HG03039 (cell line): Measurements from ENCODE around the gene INO80.

Source experiments
- ATAC-seq: cut with Tn5 transposase; IDR thresholded peaks from one replicate; pipeline ENCODE4 v1.9.1; 2021; ENCODE audit warnings: mild to moderate bottlenecking, moderate library complexity; ENCODE audit not compliant: unreplicated experiment

INO80 gene

GRCh38 chr15:41004490-41004889, 111.6 kb downstream of the INO80 start:
- ATAC-seq, result no peak

DNA sequence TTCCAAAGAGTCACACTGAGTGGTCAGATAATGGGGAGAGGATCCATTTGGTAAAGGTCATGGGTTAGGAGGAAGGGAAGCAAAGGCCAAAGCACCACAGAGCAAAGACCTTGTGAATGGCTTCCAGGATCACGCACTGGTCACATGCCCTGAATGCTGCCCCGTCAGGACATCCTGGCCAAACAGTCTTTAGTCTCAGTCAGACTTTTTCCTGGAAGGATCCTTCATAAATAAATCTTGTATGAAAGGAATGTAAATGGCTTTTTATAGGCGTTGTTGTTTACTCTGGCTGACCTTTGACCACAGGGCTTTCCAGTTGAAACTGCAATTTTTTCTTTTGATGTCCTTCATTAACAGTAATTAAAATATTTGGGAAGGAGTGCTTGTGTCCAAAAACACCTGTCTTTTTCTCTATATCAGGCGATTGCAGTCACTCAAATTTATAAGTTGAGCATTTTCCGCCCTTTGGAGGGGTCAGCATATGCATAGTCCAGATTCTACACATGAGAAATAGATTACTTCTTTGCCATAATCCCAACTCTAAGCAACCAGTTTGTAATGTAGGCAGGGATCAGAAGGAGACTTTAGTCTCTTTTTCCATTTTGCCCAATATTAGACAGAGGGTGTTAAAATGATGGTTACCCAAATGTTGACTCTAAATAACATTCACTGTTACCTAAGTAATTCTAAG, 114.4 kb downstream of the INO80 start:
- ATAC-seq, result no peak

DNA sequence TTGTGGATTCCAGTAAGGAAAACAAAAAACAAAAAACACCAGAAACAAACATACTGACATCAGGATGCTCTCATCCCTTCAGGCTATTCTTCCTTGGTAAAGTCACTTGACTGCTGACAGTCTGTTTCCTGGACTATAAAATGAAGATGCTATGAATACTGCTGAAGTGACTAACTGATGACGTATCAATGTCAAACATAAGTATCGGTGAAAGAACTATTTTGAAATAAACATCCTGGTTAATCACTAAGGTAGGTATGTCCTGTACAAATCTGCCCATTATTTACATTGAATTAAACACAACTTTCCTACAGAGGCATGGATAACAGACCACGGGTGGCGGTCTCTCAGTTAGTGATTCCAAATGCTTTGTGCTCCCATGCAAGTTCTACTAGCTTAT, 116.9 kb downstream of the INO80 start:
- no peak for ATAC-seq

GRCh38 chr15:40995656-40996055, 120.4 kb downstream of the INO80 start:
- ATAC-seq, result no peak

DNA sequence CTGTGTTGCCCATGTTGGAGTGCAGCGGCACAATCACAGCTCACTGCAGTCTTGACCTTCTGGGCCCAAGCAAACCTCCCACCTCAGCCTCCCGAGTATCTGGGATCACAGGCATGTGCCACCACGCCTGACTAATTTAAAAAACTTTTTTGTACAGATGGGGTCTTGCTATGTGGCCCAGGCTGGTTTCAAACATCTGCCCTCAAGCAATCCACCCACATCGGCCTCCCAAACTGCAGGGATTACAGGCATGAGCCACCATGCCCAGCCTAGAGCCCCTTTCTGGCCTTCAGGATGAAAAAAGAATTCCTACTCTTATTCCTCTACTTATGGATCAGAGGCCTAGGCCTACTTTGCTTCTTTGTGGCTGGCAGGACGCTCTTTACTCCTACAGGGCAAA, 123.3 kb downstream of the INO80 start:
- ATAC-seq, result no peak

DNA sequence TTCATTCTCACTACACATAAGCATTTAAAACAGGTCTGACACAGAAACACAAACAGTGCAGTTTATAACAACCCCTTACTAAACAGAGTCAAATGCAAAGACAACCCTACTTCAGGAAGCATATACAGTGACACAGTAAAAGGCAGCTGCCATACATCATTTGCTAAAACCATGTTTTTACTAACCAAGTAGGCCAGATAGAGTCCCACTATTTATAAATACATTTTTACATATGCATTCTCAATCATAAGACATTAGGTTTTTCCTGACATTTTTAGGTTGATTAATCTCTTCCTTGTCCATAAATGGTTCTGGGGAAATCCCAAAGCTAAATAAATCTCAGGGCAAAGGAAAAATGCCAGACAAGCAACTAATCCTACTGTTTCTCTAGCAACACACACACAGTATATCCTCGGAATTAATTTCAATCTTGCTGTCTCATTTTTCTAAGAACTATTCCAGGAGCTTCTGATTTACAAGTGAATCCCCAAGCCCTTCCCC, 123.8 kb downstream of the INO80 start:
- ATAC-seq, result no peak

- no peak for ATAC-seq
Measured at GRCh38 chr15:40991355-40991754, 124.7 kb downstream of the INO80 start.

DNA sequence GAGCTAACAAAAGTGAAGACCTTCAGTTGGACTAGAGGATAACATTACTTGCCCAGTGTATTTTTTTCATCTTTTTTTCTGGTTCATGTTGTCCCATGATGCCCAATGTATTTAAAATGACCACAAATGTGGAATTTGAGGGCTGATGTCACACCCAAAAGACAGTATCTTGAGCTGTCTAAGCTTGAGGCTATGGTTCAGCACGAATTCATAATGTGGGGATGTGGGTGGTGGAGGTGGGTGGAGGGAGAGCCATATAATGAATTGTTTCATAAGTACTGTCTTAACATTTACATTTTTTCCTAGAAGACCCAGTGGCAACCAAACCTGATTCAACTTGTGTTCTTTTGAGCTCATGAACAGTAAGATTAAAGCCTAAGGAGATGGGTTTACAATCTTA, 125.3 kb downstream of the INO80 start:
- no peak for ATAC-seq

DNA sequence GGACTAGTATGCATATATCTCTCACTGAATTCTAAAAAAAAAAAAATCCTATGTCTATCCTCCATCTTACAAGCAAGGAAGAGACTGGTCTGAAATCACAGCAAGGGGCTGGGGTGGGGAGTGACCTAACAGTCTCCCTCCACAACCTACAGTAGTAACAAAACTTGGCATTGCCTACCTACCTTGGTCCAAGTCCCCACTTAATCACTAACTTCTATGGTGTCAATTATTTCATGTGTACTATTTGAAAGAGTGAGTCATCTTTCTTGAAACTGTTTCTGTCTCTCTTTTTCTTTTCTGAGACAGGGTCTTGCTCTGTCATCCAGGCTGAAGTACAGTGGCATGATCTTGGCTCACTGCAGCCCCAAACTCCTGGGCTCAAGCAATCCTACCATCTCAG, 126.0 kb downstream of the INO80 start:
- no peak for ATAC-seq

DNA sequence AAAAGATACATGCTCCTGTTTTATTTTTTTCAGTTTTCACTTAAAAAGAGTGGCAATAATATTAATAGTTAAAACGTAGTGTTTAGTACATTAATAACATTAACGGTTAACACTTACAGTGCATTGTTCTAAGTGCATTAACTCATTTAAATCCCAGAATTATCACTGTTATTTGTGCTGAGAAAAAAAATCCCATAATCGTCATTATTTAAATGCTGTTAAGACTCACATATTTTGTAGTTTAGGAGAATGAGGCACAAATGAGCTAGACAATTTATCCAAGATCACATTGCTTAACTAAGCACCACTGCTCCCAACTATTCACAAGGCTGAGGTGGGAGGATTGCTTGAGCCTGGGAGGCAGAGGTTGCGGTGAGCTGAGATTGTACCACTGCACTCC, 127.9 kb downstream of the INO80 start:
- ATAC-seq, result no peak

- no peak for ATAC-seq
Measured at GRCh38 chr15:40986820-40987219, 129.3 kb downstream of the INO80 start.

GRCh38 chr15:40985541-40986330, 130.3 kb downstream of the INO80 start:
- ATAC-seq, result no peak

GRCh38 chr15:40984964-40985363, 131.1 kb downstream of the INO80 start:
- no peak for ATAC-seq

GRCh38 chr15:40984406-40984805, 131.7 kb downstream of the INO80 start:
- no peak for ATAC-seq

- no peak for ATAC-seq
Measured at GRCh38 chr15:40982855-40983254, 133.2 kb downstream of the INO80 start.

GRCh38 chr15:40981186-40981585, 134.9 kb downstream of the INO80 start:
- ATAC-seq, result no peak

- no peak for ATAC-seq
Measured at GRCh38 chr15:40978562-40978961, 137.5 kb downstream of the INO80 start.

DNA sequence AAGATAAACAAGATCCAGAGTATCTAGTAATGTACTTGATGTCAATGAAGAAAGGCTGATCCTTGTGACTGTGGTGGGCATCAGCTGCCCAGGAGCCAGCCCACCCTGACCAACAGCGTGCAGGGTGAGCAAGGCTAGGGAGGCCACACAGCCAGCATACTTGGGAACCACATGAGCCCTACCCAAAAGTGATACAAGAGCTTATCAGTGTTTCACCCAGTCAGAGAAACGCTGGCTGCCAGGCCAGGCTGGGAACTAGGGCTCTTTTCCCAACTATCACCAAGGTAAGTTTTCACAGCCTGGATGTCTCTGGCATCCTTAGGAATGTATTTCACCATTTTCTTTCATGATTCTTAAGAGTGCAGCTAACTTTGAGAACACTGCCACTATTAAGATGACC, 137.9 kb downstream of the INO80 start:
- ATAC-seq, result no peak

DNA sequence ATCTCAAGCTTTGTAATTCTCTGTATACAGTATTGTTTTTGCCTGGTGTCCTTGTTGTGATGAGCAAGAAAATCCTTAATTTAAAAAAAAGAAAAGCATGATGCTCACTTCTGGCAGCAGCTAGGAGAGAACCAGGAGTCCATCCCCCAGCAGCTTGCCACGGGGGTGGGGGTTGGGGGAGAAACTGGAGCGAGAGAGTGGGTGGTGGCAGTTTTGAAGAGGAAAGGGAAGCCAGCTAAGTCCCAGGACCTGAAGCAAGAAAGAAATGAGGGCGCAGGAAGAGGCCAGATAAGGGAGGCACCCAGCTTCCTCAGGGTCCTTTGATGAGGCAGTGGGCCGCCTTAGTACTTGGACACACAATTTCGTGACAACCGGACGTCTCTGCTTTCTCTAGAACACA, 139.3 kb downstream of the INO80 start:
- ATAC-seq, result no peak

GRCh38 chr15:40974879-40975278, 141.2 kb downstream of the INO80 start:
- ATAC-seq, result no peak

- no peak for ATAC-seq
Measured at GRCh38 chr15:40969363-40969762, 146.7 kb downstream of the INO80 start.
